GM19240 (cell line): ENCODE measurements around the gene CRISPLD2.

ENCODE experiments used
- DNase-seq: peaks from one replicate; pipeline ENCODE4 v3.0.0; 2011; ENCODE audit warnings: low spot score; ENCODE audit not compliant: insufficient read length

The CRISPLD2 gene

GRCh38 chr16:84881702-84882521 lies 62.1 kb downstream of the CRISPLD2 start:
- DNase-seq: no peak

DNA sequence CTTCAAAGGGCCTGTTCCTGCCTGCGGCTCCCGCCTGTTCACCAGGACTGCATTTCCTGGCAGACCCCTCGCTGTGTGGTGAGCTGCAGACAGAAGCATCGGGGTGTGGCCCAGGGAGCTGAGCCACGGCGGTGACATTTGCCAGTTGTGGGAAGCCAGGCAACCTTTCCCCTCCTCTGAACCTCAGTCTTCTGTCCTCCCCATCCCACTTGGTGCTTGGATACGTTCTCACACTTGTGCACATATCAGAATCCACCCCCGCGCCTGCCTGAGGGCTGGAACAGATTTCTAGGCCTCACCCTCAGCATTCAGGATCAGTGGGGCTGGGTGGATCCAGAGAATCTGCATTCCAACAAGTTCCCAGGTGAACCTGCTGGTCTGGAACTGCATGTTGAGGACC lies 63.5 kb downstream of the CRISPLD2 start:
- DNase-seq: no peak

- no peak for DNase-seq
Measured at GRCh38 chr16:84884246-84884595, 64.4 kb downstream of the CRISPLD2 start.

- DNase-seq: no peak
Measured at GRCh38 chr16:84884596-84885341, 65.0 kb downstream of the CRISPLD2 start.

DNA sequence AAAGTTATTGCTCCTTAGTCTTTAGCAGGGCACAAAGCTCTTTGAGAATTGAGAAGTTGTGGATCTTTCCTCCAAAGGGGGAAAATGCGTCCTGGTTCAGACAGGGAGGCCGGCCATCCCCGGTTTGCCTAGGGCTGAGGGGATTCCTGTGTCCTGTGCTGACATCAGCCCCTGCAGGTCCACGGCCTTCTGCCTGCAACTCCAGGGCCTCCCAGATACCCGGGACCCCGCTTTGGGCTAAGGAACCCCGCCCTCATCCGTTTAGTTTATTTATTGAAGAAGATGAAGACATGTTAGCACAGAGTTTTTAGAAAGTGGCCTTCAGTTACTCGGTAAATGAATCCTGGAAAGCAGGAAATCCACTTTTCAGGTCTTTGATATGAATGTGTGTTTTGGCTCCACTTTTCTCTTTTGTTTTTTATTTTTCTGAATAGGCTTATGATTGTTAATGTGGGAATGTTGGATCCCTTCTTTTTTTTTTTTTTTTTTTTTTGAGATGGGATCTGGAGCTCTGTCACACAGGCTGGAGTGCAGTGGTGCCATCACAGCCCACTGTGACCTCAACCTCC lies 65.6 kb downstream of the CRISPLD2 start:
- no peak for DNase-seq

GRCh38 chr16:84886497-84887090 lies 66.8 kb downstream of the CRISPLD2 start:
- DNase-seq: no peak

DNA sequence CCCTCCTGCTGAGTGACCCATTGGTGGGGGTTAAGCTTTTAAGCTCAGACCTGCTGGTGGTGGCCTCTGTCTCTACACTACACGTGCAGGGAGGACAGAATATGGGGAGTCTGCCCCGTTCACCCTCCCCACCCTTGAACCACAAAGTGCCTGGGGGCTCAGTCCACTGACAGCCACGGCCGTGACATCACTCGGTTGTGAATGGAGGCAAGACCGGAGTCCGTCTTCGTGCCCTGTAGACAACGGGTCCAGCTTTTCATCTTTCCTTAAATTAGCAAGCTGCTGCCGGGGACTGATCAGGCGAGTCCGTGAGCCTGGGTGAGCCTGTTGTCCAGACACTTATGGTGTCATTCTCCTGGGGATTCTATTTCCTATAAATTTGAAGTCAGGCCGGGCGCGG lies 67.4 kb downstream of the CRISPLD2 start:
- no peak for DNase-seq

DNA sequence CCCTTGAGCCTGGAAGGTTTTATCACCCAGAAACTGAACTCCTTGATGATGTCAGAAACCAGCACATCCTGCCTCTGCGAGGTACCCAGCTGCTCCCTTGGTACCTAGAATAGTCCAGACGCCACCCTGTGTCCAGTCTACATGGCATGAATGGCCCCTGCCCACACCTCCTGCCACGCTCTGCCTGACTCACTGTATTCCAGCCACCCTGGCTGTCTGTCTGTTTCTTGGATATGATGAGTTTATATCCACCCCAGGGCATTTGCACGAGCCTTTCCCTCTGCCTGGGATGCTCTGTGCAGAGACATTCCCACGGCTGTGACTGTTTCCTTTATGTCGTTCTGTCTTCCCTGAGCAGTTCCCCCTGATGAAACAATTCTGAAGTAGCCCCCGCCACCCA lies 68.7 kb downstream of the CRISPLD2 start:
- no peak for DNase-seq

DNA sequence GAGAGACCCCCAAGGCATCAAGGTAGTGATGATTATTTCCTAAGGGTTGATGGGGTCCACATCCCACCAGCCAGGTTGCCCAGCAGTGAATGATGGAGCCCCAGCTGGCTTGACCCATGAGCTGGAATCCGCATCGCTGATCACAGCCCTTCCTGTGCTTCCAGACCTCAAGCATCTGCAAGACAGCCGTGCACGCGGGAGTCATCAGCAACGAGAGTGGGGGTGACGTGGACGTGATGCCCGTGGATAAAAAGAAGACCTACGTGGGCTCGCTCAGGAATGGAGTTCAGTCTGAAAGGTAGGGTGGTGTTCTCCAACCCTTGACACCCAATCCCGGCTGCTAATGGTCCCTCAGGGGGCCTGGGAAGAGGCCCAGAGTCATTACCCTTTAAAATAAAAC lies 69.3 kb downstream of the CRISPLD2 start:
- no peak for DNase-seq

- DNase-seq: no peak
Measured at GRCh38 chr16:84890427-84890826, 70.6 kb downstream of the CRISPLD2 start.

- no peak for DNase-seq
Measured at GRCh38 chr16:84891149-84891795, 71.5 kb downstream of the CRISPLD2 start.

- DNase-seq: no peak
Measured at GRCh38 chr16:84892097-84892496, 72.3 kb downstream of the CRISPLD2 start.

- DNase-seq: no peak
Measured at GRCh38 chr16:84893467-84893848, 73.7 kb downstream of the CRISPLD2 start.

DNA sequence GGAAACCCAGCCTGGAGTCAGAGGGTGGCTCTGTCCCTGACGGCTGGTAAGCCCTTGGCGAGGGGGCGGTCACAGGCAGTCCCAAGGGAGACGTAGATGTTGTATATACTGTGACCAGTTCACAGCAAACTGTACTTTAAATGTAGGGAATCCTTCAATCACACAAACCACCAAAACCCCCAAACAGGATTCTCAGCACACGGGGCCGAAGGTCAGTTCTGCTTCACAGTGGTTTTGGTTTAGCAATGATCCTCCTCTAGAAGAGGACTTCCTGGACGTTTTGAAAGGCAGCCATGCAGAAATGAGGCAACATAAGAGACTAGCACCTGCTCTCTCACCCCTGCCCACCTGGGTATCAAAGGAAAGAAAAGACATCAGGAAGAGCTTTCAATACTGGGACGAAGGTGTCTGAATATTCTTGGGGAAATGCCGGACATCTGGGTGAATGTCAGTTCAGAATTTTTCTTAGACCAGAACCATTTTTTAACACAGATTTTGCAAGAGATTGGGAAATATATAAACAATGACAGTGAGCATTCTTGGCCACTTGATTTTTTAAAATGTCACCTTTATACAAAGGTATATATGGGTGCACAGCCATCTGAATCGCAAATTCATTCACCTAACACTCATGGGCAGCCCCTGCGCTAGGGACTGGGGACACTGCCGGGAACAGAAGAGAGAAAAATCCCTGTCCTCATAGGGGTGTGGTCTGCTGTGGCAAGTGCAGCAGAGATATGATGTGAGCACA lies 74.2 kb downstream of the CRISPLD2 start:
- DNase-seq: no peak

DNA sequence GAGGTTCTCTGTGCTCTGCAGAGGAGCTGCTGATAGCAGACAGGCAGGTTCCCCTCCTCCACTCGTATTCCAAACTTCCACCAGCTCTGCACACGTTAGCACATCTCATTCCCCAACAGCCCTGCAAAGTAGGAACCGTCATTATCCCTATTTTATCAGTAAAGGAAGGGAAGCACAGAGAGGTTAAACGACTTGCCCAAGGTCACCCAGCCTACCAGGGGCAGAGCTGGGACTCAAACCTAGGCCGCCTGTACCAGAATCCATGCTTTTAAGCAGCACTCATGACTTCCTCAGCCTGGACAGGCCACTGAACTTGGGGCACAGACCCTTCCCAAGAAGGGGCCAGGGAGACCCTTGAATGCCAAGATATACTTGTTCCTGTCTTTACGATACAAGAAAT lies 75.2 kb downstream of the CRISPLD2 start:
- no peak for DNase-seq

DNA sequence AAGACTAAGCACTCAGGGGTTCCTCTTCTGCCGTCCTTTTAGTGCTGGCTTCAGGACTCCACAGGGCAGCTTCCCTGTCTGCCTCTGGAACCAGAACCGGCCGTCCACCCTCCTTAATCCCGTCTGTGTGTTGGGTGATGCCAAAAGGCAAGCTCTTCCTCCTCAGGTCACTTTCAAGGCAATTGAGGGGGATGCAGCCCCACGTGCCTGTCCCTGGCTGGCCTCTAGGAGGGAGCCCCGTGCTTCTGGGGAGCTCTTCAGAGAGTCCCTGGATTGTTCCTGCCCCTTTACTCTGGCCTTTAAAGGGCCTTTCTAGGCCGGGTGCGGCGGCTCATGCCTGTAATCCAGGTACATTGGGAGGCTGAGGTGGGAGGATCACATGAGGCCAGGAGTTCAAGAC lies 77.1 kb downstream of the CRISPLD2 start:
- DNase-seq: no peak

DNA sequence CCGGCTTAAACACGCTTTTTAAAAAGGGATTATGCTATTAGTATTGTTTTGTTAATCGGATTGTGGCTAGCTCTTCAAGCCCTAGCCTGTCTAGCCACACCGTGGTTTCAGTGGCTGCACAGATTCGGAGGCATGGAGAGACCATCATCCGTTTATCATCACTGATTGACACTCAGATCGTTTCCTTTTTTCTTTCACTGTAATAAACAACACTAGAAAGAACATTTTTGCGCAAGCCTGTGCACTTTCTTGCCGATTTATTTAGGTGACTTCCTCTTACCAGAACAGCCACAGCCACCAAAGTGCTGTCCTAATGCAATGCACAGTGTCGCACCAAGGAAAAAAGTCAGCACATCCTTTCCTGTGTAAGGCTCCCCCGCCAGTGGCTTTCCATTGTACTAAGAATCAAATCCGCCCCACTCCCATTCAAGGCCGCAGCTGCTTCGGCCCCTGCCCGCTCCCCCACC lies 78.2 kb downstream of the CRISPLD2 start:
- DNase-seq: no peak

- no peak for DNase-seq
Measured at GRCh38 chr16:84898447-84898846, 78.7 kb downstream of the CRISPLD2 start.

- DNase-seq: no peak
Measured at GRCh38 chr16:84899414-84899813, 79.6 kb downstream of the CRISPLD2 start.

- no peak for DNase-seq
Measured at GRCh38 chr16:84905965-84906460, 86.2 kb downstream of the CRISPLD2 start.

DNA sequence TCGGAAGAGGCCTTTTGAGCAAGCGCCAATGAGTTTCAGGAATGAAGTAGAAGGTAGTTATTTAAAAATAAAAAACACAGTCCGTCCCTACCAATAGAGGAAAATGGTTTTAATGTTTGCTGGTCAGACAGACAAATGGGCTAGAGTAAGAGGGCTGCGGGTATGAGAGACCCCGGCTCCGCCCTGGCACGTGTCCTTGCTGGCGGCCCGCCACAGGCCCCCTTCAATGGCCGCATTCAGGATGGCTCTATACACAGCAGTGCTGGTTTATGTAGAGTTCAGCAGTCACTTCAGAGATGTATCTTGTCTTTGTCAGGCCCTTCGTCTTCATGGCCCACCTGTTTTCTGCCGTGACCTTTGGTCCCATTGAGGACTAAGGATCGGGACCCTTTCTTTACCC lies 87.3 kb downstream of the CRISPLD2 start:
- no peak for DNase-seq
